GM19324 (cell line): ENCODE measurements around the gene ACSM2A.
"Not testable (repeated sequence)": the region's sequence is repeated elsewhere in the genome, so short reads cannot be mapped to it uniquely, and the experiment has no call there.

Experiments
- ATAC-seq: cut with Tn5 transposase; IDR thresholded peaks from one replicate; pipeline ENCODE4 v1.9.1; 2021; ENCODE audit warnings: mild to moderate bottlenecking, moderate library complexity; ENCODE audit not compliant: unreplicated experiment, low FRiP score

The ACSM2A gene

DNA sequence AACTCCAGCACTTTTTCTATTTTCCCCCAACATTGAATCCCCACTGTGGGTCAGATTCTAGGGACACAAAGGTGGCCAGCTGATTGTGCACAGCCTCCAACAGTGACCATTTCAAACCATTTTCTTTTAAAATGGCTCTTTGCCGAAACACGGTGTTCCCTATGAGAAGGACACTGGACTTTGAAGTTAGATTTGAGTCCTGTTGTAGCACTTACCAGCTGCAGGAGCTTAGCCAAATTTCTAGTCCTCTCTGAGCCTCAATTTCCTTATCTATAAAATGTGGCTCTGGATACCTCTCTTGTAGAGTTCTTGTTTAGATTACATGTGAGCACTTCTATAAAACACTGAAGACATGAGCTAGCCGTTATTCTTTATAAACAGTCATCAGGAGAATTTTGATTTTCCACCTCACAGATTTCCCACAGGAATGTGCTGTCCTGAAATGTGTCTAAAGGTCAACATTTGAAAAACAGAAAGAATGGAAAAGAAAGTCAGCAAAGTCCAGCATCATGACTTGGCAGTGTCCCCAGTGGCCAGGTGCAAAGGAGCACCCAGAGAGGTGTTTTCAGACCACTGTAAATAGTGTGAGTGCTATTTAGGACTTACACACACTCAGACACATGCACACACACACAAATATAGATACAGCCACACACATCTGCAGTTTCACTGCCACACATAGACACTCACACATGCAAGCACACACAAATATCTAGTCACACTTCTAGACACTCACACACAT, 4.5 kb upstream of the ACSM2A start:
- ATAC-seq: not testable (repeated sequence)

DNA sequence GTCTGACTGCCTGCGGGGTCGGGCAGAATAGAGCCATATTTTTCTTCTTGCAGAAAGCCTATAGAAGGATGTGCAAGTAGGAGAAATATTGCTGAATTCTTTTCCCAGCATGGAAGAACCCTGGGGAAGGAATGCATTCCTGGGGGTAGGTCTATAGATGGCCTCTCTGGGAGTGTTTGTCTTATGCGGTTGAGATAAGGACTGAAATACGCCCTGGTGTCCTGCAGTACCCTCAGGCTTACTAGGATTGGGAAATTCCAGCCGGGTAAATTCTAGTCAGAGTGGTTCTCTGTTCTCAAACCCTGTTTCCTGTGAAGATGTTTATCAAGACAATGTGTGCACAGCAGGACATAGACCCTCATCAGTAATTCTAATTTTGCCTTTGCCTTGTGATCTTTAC, 2.3 kb downstream of the ACSM2A start:
- not testable (repeated sequence) for ATAC-seq

DNA sequence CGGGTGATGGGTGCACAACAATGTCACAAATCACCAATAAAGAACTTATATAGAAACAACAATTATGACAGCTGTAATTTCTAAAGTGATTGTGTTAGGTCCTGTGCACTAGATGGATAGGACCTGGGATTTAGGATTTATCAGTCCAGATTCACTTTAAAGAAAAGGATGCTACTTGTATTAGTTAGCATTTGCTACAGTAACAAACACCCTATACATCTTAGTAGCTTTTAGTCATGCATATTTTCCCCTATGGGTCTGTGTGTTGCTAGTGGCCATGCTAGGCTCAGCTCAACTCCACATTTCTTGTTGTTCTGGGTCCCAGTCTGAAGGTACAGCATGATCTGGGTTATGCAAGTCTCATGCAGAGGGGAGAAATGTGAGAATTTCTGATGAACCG, 7.9 kb downstream of the ACSM2A start:
- ATAC-seq: not testable (repeated sequence)

DNA sequence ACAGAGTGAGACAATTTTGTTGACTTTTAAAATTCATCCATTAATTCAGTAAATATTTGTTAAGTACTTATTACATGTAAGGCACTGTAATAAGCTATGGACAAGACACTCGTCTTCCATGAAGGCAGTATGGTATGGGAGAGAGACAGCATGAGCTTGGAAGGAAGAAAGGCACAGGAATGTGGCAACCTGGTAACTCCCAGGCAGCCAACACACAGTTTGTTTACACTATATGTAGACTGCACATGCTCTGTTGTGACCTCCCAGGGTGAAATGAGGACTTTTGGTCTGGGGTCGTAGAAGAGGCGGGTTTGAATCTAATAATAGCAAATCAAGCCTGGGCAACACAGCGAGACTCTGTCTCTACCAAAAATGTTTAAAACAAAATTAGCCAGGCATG, 9.0 kb downstream of the ACSM2A start:
- ATAC-seq: not testable (repeated sequence)

DNA sequence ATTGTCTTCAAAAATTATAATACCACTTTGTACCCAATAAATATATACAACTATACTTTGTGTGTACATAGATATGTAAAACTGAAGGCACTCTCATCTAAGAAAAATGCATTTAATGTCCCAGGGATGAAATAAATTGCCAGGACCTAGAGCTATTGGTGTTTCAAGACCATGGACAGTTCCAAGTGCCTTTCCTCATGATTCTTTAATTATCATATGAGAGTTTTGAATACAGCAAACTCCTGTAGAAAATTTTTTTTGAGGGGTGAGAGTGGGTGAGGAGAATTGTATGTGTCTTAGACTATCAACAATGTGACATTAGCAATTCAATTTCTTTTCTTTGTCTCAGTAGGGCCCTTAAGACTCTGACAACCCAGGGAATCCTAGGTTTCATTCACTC, 17.6 kb downstream of the ACSM2A start:
- ATAC-seq: not testable (repeated sequence)

DNA sequence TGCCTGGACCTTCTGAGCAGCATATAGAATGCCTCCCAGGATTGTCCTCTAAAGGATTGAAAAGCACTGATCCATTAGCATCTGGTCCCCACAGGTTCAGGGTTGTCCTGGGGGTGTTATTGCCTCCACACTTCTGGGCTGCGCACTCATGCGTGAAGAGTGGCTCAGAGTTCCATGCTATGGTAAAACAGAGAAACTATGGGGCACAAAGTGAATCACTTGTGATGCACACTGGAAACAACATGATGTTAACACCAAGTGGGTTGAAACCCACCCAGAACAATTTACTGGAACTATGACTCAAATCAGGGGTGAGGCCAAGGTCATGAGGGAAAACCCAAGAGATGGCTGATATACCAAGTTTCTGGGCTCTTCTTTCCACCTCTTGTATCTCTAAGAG, 18.6 kb downstream of the ACSM2A start:
- not testable (repeated sequence) for ATAC-seq

DNA sequence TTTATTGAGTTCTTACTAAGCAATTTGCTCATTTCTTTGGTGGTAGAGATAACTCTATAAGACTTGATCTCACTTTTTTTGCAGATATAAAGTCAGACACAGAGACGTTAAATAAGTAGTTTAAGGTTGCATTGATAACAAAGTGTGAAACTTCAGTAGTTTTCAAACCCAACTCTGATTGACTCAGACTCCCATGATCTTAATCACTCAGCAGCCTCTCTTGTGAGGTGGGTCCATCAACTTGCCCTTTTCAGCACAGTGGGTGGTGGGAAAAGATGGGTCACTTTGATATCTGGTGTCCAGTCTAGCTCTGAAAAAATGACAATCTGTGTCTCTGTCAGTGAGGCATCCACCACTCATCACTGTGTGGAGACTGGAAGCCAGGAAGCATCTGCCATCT, 19.4 kb downstream of the ACSM2A start:
- ATAC-seq: not testable (repeated sequence)

DNA sequence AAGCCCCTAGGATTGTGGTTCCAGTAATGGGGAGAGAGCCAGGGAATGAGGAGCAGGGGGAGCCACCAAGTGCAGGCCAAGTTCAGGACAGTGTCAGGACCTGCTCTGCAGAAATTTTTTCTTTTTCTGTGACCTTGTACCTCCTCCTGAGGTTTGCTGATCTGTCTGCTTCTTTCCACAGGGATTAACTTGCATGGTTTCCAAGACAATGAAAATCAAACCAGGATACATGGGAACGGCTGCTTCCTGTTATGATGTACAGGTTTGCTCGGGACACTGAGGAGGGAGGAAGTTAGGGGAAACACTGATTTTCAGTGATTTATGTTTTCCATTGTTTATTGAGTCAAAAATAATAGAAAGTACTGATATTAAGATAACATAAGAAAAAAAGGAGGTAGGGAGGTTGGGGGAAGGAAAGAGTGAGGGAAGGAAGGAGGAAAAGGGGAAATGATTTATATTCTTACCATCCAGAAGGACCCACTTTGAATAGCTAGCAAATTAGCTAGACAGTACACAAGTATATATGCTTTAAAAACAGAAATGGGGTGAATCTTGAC, 25.9 kb downstream of the ACSM2A start:
- ATAC-seq: not testable (repeated sequence)

DNA sequence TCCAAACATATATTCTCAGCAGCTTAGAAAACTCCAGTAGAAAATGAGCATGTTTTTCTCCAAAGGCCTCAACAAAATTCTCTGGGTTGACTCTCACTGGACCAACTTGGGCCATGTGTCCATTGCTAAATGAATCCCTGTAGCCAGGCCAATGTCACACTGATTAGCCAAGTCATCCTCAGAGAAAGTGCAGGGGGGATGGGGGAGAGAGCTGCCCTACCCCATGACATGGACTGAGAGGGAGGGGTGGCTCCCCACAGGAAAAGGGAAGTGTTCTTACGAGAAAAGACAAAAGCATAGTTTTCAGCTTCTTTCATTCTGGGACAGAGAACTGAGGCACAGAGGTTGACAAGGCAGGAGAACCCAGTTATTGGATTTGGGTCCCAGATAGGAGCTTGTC, 32.7 kb downstream of the ACSM2A start:
- ATAC-seq: not testable (repeated sequence)

DNA sequence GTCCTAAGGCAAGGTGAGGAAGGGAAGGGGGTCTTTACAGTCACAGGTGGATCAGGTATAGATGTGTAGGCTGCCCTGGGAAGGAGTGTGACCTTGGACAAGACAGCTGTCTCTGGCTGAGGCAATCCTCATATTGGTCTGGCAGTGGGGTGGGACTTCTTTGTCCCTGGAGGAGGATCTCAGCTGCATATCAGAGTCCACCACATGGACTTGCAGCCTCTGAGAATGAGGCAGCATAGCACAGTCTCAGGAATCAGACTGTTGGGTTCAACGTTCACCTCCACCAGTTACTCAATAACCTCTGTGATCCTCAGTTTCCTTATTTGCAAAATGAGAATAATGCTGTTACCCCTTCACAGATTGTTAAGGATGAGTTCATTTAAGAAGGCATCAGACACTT, 33.4 kb downstream of the ACSM2A start:
- no peak for ATAC-seq

DNA sequence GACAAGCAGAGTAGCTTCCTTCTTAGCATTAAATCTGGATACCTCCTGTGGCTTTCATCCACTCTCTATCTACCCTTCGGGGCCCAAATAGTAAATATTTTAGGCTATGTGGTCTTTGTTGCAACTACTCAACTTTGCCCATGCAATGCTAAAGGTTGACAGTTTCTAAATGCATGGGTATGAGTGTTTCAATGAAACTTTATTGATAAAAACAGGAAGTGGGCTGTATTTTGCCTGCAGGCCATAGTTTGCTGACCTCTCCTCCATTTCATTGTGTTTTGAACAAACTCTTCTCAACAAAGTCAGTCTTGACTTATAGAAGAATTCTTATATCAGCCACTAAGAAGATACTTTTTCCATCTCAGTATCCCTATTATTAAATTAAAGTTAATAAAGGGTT, 34.1 kb downstream of the ACSM2A start:
- ATAC-seq: no peak

DNA sequence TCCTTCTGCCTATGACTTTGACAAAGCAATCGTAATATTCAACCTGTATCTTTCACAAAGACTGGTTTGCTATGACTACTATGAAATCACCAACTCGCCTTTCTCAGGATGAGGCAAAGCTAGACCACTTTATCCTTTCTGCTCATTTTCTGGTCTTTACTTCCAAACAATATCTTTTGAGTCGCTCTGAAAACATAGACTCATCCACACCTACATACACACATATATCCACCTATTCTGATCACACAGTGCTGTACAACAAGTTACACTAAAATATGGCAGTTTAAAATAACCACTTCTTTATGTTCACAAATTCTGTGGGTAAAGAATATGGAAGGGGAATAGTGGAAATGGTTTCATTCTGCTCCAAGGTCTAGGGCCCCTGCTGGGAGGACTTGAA, 39.7 kb downstream of the ACSM2A start:
- ATAC-seq: not testable (repeated sequence)

DNA sequence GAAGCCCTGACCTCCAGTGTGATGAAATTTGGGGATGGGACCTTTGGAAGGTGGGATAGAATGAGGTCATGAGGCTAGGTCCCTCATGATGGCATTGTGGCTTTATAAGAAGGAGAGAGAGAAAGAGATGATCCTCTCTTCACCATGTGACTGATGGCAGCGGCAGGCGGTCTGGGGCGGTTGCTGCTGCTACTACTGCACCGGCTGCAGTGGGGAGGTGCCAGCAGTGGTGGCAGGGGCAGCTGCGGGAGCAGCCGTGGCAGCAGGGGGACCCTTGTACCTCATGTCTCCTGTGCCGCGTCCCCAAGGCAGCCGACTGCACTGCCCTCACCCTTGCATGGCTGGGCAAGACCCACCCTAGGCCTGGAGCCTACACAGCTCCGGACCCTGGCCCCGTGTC, 40.1 kb downstream of the ACSM2A start:
- ATAC-seq: not testable (repeated sequence)

DNA sequence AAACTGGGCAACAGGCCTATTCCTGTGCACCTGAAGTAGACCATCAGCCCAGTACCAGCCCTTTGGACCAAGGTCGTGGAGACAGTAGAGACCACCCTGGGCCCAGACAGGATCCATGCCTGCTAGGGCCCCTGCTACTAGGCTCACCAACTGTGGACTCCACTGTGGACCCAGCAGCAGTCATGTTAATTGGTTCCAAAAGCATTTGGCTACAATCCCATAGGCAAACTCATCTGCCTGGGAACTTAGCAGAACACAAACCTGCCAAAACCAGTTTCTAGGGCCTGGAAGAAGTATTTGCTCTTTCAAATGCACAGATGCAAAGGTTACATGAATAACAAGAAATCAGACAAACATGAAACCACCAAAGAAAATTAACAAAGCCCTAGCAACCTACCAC, 53.1 kb downstream of the ACSM2A start:
- ATAC-seq: no peak

DNA sequence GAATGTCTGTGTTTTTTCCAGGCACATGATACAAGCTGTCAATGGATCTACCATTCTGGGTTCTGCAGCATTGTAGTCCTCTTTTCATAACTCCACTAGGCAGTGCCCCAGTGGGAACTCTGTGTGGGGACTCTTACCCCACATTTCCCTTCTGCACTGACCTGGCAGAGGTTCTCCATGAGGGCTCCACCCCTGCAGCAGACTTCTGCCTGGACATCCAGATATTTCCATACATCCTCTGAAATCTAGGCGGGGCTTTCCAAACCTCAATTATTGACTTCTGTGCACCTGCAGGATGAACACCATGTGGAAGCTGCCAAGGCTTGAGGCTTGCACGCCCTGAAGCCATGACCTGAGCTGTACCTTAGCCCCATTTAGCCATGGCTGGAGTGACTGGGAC, 56.0 kb downstream of the ACSM2A start:
- no peak for ATAC-seq

DNA sequence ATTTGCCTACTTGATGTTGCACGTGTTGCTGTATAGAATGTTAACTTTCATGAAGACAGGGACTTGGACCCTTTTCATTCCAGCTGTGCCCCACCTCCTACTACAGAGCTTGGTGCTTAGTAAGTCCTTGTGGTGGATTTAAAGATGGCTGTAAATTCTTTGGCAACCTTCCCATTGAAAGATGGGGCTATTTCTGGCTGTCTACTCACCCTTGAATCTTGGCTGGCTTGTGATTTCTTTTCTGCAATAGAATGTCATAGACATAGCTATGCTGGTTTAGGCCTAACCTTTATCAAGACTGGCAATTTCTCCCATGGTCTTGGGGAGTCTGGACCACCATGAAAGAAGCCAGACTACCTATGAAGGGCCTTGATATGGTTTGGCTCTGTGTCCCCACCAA, 59.0 kb downstream of the ACSM2A start:
- ATAC-seq: no peak

DNA sequence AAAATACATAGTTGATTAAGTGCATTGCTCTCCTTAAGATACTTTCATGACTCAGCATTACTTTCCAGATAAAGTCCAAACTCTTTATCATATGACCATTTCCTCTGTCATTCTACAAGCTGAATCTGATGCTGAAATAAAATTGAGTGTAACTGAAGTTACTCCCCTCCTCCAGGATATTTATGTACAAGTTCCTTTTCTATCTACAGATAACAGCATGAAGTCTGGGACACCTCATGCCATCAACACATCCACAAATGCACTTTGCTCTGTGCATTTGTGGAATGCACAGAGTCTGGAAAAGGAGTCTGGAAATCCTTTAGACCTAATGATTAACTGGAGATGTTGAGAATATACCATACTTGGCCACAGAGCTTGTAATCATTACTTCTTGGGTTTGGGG, 64.4 kb downstream of the ACSM2A start:
- ATAC-seq: no peak

DNA sequence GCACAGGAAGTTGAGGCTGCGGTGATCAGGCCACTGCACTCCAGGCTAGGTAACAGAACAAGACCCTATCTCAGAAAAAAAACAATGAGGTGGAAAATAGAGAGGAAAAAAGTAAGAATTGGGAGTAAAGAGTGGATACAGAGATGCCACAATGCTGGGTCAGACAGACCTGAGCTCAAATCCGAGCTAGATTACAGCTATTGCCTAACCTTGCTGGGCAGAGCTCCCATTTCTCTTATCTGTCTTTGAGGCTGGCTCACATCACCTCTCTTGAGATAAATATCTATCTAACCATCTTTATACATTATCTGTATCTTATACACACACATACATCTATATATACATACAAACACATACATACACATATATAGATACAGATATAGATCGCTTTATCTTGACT, 65.8 kb downstream of the ACSM2A start:
- ATAC-seq: no peak

DNA sequence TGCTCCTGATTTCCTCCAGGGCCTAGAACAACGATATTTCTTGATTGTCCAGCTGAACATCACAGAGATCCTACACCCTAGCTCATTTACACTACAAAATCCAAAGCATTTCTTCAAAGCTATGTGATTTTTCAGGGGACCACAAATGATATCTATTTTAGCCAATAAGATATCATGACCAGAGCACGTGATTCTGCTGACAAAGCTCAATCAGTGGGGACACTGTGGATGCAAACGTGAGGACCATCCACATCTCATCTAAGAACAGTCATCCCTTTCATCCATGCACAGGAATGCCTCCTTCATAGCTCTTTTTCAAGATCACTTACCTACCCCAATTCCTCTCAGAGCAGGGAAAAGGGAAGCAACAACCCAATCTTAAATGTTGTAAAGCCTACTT, 67.9 kb downstream of the ACSM2A start:
- ATAC-seq: no peak

DNA sequence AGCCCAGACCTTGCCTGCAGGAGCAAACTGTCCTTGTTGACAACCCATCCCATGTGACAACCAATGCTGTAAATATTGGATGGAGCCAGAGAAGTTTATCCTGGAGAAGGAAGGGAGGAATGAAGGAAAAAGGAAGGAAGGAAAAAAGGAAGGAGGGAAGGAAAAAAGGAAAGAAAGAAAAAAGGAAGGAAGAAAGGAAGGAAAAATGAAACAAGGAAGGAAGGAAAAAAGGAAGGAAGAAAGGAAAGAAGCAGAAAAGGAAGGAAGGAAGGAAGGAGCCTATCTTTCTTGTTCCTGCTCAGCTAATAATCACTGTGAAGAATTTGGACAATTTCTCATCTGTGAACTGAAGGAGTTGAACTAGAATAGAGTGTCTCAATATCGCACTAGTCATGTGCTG, 68.8 kb downstream of the ACSM2A start:
- no peak for ATAC-seq

DNA sequence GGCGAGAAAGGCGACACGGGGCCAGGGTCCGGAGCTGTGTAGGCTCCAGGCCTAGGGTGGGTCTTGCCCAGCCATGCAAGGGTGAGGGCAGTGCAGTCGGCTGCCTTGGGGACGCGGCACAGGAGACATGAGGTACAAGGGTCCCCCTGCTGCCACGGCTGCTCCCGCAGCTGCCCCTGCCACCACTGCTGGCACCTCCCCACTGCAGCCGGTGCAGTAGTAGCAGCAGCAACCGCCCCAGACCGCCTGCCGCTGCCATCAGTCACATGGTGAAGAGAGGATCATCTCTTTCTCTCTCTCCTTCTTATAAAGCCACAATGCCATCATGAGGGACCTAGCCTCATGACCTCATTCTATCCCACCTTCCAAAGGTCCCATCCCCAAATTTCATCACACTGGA, 80.5 kb downstream of the ACSM2A start:
- not testable (repeated sequence) for ATAC-seq

DNA sequence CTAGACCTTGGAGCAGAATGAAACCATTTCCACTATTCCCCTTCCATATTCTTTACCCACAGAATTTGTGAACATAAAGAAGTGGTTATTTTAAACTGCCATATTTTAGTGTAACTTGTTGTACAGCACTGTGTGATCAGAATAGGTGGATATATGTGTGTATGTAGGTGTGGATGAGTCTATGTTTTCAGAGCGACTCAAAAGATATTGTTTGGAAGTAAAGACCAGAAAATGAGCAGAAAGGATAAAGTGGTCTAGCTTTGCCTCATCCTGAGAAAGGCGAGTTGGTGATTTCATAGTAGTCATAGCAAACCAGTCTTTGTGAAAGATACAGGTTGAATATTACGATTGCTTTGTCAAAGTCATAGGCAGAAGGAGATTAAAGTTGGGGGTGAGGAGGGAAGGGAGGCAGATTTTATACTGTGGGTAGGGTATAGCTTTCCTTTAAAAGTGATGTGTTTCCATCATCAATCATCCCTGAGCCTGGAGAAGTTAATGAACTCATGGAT, 81.0 kb downstream of the ACSM2A start:
- ATAC-seq: not testable (repeated sequence)
